Forelimb muscle (tissue), 1 donor: ENCODE data around the gene IRS1. TPM values are rescaled to one million over a fixed set of nuclear protein-coding genes. Genes with fewer than 3 reads are reported as not detected.

ENCODE experiments used
- DNase-seq: peaks from one replicate; pipeline ENCODE4 v3.0.0-alpha.2; 2013; ENCODE audit warnings: low read depth
- polyA plus RNA-seq: library from polyadenylated mRNA; unstranded; fragments of 120-200 nt; gene quantifications from one replicate; pipeline ENCODE4 v1.2.1, GENCODE V29; 2013; ENCODE audit not compliant: insufficient read length

The IRS1 gene
- polyA plus RNA-seq, 1 donor = 11.9 TPM

DNA sequence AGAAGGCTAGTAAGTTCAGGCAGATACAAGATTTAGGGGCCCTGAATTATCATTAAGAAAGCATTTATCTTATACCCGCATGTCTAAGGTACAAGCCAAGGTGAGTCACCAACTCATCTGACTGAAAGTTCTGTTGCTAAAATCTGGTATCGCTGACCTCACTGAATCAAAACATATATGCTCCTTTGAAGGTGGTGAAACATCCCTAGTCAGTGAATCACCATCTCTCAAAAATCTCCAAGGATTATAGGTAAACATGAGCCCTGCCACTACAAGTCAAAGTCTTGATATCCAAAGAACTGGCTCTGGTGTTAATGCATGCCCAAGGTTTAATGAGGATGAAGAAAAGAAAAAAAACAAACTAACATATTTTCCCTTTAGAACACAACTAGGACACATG, 43.5 kb downstream of the IRS1 start:
- DNase-seq = no peak

GRCh38 chr2:226755631-226756030, 44.0 kb downstream of the IRS1 start:
- no peak for DNase-seq

DNA sequence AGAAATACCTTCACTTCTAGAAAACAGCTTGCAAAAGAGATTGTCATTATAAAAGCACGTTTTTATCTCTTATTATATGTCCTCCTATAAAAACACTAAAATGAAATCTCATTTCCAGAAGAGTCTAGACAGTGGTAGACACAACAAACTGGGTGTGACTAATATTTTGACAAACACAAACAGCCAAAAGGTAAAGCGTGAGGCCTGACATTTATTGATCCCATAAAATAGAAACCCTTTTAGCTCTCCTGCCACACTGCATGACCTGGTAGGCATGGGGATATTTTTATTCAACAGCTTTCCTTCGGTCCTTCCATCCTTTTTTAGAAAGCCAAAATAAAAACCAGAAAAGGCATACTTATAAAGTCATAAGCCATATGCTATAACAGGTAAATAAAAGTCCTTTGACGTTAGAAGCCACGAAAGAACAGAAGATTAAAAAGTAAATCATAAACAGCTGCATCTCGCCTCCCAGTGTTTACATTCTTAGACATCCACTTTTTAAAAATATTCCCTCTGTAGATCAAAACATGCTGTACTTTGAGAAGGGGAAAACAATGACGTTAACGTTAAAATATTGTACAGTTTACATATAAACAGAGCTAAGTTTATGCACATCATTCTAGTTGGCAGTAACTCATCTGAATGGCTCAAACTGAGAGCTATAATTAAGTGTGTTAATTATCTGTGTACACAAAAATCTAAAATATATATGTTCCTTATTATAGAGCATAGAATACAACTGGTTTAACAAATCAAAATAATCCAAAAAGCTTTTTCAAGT, 44.6 kb downstream of the IRS1 start:
- no peak for DNase-seq

DNA sequence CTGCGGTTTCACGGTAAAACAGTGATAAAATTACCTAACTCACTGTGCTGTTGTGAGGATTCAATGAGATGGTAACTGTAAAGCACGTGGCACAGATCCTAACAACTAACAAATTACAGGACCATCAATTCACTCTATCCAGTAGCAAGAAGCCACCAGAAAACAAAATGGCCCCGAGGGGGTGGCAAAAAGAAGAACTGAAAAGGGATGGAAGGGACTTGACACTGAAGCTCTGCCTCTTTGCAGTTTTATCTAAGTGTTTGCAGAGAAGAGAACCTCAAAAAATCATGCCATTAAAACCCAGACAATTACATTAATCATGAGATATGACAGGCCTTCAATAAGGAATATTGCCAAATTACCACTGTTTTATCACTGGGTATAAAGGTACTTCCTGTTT, 46.7 kb downstream of the IRS1 start:
- no peak for DNase-seq

- no peak for DNase-seq
Measured at GRCh38 chr2:226747288-226747687, 52.3 kb downstream of the IRS1 start.

GRCh38 chr2:226746196-226746800, 53.3 kb downstream of the IRS1 start:
- no peak for DNase-seq

- no peak for DNase-seq
Measured at GRCh38 chr2:226743915-226744314, 55.7 kb downstream of the IRS1 start.

GRCh38 chr2:226742347-226742746, 57.3 kb downstream of the IRS1 start:
- DNase-seq = no peak

DNA sequence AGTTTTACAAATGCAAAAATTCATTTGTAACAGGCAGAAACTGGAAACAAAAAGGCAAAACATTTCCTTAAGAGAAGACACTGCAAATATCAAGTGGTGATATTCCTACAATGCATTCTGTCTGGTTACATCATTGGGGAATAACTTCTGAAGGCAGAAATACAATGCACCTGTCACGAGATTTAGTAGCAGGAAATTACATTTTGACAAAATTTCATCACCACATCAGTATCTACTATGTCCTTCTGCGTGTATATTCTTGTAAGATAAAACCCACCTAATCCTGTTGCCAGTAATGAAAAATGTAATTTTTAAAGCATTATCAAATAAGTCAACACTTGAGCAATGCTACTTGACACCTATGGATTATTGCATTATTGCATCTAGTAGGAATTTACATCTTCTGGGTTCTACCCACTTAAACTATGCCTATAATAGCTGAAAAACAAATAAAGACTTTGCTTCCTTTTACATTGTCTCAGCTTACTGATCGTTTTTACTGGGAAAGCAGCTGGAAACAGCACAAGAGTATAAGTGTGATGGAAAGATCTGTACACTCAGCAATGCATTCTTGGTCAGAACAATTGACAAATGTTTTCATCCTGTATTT, 59.5 kb downstream of the IRS1 start:
- no peak for DNase-seq

- no peak for DNase-seq
Measured at GRCh38 chr2:226739545-226740030, 60.0 kb downstream of the IRS1 start.

- DNase-seq = no peak
Measured at GRCh38 chr2:226738821-226739544, 60.6 kb downstream of the IRS1 start.

- DNase-seq = no peak
Measured at GRCh38 chr2:226738191-226738820, 61.3 kb downstream of the IRS1 start.

DNA sequence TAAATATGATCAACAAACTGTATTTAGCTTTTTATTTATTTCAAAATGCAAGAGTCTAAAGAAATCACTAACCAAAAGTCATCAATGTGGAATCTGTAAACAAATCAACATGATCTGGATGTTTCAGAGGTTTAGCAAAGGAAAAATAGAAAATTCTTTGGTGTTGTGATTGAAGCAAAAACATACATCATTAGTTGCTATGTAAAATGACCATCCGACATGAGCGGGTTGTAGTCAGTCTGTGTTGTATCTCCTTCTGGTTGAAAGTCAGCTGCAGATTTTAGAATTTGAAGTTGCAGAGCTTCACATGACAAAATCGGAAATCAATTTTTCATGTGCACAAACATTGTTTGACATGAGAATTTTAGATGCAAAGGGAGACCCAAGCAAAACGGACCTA, 63.2 kb downstream of the IRS1 start:
- DNase-seq = no peak

DNA sequence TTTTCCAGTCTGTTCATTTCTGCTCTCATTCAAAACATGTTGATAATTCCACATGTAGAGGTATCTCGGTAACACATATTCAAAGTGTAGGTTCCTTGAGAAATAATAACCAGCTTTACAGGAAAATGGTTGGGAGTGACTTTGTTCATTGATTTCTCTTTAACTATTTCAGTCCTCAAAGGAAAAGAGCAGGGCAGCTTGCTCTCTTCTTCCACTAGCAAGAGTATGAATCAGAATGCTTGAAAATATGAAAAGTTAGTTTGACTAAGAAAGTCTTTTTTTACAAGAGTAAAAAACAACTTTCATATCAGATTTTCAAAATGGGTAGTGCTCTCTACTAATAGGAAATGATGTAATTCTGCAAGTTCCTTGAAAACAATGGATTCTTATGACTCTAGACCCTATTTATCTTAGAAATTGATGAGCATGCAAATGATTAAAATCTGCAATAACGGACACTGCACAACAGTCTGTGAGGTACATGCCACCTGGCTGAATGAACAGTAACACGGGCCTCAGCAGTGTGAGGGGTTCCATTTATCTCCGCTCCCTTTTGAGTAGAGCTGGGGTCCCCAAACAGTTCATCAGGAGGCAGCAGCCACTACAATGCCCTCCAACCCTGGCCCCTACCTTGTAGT, 65.6 kb downstream of the IRS1 start:
- no peak for DNase-seq

GRCh38 chr2:226733189-226733858, 66.3 kb downstream of the IRS1 start:
- DNase-seq = no peak

GRCh38 chr2:226732478-226733188, 67.0 kb downstream of the IRS1 start:
- no peak for DNase-seq

GRCh38 chr2:226730481-226730880, 69.1 kb downstream of the IRS1 start:
- no peak for DNase-seq

GRCh38 chr2:226728996-226729395, 70.6 kb downstream of the IRS1 start:
- DNase-seq = no peak

DNA sequence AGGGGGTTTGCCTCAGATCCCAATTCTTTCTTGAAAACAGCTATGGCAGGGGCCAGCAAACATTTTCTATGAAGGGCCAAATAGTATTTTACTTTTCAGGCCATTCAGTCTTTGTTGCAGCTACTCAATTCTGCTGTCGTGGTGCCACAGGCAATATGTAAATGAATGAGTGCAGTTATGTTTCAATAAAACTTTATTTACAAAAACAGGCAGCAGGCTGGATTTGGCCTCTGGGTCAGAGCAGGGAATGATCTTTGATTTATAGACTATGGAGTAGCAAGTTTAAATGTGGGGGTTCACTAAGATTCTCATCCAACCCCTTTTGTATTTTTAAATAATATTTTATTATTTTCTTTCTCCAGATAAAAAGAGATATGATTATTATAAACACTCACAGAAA, 72.4 kb downstream of the IRS1 start:
- DNase-seq = no peak

- no peak for DNase-seq
Measured at GRCh38 chr2:226726546-226726945, 73.1 kb downstream of the IRS1 start.
